GM12875 (cell line): Measurements from ENCODE around the gene RASSF7.

ENCODE experiments used
- H3K4me3 ChIP-seq: one replicate; pipeline ENCODE4 v1.5.1; 2011; ENCODE audit warnings: low read depth, low read length, control low read depth
- TF ChIP-seq, protein P1 (sequence below): IDR thresholded peaks from 2 replicates; pipeline ENCODE4 v1.5.1; 2011; ENCODE audit warnings: low read depth, mild to moderate bottlenecking, control low read depth, inconsistent platforms, low read length, moderate library complexity, borderline replicate concordance; ENCODE audit not compliant: insufficient read depth

The RASSF7 gene

DNA sequence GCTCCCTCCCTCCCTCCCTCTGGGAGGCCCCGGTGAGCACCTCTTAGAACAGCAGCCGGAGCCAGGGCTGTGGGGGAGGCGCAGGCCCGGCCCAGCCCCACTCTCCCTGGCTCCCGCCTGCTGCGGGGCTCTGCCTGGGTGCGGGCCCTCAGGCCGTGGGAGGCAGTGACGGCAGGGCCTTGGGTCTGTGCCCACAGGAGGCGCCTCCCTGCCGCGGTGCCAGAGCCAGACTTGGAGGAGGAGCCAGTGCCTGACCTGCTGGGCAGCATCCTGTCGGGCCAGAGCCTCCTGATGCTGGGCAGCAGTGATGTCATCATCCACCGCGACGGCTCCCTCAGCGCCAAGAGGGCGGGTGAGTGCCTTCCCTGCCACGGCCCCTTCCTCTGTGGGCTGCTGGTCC lies 45.5 kb downstream of the RASSF7 start:
- no peak overlapping the region for H3K4me3 ChIP-seq
- TF ChIP-seq, protein P1, sequence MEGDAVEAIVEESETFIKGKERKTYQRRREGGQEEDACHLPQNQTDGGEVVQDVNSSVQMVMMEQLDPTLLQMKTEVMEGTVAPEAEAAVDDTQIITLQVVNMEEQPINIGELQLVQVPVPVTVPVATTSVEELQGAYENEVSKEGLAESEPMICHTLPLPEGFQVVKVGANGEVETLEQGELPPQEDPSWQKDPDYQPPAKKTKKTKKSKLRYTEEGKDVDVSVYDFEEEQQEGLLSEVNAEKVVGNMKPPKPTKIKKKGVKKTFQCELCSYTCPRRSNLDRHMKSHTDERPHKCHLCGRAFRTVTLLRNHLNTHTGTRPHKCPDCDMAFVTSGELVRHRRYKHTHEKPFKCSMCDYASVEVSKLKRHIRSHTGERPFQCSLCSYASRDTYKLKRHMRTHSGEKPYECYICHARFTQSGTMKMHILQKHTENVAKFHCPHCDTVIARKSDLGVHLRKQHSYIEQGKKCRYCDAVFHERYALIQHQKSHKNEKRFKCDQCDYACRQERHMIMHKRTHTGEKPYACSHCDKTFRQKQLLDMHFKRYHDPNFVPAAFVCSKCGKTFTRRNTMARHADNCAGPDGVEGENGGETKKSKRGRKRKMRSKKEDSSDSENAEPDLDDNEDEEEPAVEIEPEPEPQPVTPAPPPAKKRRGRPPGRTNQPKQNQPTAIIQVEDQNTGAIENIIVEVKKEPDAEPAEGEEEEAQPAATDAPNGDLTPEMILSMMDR, result no peak

DNA sequence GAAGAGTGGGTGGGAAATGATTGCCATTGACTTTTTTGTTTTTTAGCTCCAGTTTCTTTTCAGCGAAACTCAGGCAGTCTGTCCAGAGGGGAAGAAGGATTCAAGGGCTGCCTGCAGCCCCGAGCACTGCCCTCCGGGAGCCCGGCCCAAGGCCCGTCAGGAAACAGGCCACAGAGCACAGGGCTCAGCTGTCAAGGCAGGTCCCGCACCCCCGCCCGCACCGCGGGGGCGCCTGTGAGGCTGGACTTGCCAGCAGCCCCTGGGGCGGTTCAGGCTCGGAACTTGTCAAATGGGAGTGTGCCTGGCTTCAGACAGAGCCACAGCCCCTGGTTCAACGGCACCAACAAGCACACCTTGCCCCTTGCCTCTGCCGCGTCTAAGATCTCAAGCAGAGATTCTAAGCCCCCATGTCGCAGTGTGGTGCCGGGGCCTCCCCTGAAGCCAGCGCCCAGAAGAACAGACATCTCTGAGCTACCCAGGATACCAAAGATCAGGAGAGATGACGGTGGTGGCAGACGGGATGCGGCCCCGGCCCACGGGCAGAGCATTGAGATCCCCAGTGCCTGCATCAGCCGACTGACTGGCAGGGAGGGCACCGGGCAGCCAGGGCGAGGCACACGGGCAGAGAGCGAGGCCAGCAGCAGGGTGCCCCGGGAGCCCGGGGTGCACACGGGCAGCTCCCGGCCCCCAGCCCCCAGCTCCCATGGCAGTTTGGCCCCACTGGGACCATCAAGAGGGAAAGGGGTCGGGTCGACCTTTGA lies 46.4 kb downstream of the RASSF7 start:
- H3K4me3 ChIP-seq, result no peak overlapping the region
- TF ChIP-seq, protein P1, result no peak

DNA sequence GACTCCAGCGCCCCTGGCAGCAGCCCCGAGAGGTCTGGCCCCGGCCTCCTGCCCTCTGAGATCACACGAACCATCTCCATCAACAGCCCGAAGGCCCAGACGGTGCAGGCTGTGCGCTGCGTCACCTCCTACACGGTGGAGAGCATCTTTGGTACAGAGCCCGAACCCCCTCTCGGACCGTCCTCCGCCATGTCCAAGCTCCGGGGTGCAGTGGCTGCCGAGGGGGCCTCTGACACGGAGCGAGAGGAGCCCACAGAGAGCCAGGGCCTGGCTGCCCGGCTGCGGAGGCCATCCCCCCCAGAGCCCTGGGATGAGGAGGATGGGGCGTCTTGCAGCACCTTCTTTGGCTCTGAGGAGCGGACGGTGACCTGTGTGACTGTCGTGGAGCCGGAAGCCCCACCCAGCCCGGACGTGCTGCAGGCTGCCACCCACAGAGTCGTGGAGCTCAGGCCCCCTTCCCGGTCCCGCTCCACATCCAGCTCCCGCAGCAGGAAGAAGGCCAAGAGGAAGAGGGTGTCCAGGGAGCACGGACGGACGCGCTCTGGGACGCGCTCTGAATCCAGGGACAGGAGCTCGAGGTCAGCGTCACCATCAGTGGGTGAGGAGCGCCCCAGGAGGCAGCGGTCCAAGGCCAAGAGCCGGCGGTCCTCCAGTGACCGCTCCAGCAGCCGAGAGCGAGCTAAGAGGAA lies 47.3 kb downstream of the RASSF7 start:
- TF ChIP-seq, protein P1, result no peak
- no peak overlapping the region for H3K4me3 ChIP-seq

DNA sequence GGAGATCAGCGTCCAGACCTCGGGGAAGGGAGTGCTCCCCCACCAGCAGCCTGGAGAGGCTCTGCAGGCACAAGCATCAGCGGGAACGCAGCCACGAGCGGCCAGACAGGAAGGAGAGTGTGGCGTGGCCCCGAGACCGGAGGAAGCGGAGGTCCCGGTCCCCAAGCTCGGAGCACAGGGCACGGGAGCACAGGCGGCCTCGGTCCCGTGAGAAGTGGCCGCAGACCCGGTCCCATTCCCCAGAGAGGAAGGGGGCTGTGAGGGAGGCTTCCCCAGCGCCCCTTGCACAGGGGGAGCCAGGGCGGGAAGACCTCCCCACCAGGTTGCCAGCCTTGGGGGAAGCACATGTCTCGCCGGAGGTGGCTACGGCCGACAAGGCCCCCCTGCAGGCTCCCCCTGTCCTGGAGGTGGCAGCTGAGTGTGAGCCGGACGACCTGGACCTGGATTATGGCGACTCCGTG lies 48.1 kb downstream of the RASSF7 start:
- no peak overlapping the region for H3K4me3 ChIP-seq
- TF ChIP-seq, protein P1, result no peak

DNA sequence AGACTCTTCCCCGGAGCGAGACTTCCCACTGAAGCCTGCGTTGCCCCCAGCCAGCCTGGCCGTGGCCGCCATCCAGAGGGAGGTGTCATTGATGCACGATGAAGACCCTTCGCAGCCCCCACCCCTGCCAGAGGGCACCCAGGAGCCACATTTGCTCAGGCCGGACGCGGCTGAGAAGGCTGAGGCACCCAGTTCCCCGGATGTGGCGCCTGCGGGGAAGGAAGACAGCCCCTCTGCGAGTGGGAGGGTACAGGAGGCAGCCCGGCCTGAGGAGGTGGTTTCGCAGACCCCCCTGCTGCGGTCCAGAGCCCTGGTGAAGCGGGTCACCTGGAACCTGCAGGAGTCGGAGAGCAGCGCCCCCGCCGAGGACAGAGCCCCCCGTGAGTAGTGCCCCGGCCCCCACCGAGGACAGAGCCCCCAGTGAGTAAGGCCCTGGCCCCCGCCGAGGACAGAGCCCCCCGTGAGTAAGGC lies 48.6 kb downstream of the RASSF7 start:
- TF ChIP-seq, protein P1, result no peak
- H3K4me3 ChIP-seq, result no peak overlapping the region

DNA sequence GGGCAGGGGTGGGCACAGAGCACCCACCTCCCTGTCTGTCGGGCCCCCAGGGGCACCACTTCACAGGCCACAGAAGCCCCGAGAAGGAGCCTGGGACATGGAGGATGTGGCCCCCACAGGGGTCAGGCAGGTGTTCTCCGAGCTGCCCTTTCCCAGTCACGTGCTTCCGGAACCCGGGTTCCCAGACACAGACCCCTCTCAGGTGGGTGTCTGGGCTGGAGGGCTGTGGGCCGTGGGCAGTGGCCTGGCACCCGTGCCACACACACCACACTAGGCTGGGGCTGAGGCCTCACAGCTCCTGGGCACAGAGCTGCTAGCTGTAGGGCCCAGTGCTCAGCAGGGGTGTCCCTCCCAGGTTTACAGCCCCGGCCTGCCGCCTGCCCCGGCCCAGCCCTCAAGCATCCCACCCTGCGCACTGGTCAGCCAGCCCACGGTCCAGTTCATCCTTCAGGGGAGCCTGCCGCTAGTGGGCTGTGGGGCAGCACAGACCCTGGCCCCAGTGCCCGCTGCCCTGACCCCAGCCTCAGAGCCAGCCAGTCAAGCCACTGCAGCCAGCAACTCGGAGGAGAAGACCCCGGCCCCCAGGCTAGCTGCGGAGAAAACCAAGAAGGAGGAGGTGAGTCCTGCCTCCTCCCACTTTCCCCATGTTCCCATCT lies 49.5 kb downstream of the RASSF7 start:
- TF ChIP-seq, protein P1, result no peak
- H3K4me3 ChIP-seq, result no peak overlapping the region
